ENCODE measurements around the gene GPRIN3.

Gene GPRIN3

DNA sequence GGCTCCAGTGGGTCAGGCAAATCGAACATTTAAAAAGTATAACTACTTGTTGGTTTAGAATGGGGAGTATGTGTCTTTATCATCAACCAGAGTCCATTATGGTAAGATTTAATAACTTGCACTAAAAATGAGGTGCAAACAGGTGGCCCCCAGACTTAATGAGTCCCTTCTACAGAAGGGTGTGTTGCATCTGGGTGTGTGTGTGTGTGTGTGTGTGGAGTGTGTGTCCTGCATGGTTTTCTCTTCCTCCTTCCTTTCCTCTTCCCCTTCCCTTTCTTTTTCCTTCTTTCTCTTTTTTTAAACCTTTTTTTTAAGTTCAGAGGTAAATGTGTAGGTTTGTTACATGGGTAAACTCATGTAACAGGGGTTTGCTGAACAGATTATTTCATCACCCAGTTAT lies 53.7 kb downstream of the GPRIN3 start:
- no peak for DNase-seq

DNA sequence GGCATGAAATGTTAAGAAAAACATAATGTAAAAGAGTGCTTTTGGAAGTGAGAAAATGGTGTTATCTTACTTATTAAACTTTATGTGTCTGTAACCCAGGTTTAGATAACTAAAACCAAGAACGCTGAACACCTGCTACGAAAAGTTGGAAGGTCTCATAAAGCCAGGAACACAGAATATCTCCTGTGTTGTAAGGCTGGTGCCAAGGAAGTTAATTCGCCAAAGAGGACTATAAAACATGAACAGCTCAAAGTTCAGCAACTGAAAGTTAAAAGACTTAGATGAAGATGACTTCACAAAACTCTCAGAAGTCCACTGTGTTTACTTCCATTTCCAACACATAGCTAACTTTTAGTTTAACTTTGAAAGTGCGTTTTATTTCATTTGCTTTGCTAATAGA lies 54.3 kb downstream of the GPRIN3 start:
- no peak for DNase-seq

DNA sequence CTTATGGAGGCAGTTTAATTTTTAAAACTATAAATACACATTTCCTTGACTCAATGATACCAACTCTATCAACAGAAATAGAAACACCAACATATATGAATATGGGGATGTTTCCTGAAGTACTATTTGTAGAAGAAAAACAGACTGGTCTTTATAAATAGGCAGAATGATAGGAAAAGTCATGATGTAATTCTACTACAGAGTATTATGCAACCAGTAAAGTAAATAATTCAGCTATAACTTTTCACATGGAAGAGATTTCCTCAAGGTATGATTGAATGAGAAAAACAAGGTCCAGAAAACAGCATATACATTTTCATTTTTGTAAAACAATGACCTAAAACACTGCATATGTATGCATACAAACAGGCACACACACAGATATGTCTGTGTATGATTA lies 56.2 kb downstream of the GPRIN3 start:
- DNase-seq = no peak

DNA sequence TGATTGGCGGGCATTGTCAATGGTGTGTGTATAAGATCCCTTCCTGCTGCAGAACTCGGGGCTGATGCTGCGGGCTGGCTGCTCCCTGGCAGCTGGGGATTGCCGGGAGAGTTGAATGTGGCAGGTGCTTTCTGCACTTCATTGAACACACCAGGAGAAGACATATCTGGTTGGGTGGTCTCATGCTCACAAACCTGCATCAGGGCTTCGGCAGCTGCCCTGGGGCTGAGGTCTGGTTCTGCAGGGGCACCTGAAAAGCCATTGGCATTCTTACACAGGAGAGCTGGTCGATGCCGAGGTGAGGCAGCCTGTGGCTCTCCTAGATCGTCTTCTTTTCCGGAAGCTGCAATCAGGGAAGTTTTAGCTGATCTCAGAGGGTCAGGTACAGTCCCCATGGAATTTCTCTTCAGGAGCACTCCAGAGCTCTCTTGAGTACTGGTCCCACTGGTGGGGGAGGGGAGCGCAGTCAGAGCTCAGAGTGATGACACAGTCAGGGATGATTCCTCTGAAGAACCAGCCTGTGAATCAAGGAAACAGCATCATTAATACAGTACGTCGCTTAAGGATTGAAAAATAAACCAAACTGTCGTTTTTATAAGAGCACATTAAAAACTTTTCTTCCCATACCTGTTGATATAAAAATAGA lies 57.8 kb downstream of the GPRIN3 start:
- DNase-seq = no peak

DNA sequence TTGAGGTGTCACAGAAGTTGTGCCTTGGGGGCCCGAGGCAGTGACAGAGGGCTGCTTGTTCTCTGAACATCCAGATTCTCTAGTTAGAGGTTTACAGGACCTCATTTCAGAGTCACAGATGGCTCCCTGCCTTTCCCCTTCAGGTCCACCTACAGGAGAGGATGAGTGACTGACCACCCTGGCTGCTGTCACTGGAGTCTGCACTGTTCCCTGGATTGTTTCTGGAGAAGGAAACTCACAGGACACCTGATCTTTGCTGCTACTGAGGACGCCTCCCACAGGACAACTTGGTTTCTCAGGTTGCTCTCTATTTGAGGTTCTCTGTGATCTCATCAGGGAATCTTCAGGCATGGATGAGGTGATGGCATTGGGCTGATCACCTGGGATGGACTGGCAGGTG lies 58.3 kb downstream of the GPRIN3 start:
- DNase-seq = no peak

DNA sequence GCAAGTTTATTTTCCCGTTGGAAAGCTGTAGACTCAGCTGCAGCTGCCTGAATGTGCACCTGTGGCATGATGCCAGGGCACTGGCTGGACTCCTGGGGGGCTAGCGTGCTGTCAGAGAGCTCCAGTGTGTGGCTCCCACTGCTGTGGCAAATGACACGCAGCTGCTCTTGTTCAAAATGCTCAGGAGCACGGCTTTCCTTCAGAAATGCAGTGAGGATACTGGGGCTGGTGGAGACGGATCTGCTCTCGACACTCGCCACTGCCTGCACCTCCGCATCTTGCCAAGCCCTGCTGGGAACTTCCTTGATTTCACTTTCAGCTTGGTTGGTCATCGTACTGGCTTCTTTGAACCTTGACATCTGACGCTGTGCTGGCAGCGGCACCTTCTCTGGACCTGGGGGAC lies 58.7 kb downstream of the GPRIN3 start:
- no peak for DNase-seq

DNA sequence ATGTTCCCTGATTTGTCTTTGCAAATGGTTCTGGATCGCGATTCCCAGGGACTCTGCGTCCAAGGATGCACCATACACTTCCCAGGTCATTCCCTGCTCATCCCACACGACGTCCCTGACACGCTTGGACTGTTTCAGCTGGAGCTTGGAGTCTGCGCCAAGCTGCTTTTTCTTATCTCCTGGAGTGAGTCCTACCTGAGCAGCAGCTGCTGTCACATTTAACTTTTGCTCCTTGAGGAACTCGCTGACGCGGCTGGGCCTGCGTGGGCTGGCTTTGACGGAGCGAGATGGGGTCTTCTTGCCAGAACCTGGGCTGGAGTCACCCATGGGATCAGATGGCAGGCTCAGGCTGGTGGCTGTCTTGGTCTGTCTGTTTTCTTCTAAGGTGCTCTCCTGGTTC lies 59.6 kb downstream of the GPRIN3 start:
- DNase-seq = no peak

DNA sequence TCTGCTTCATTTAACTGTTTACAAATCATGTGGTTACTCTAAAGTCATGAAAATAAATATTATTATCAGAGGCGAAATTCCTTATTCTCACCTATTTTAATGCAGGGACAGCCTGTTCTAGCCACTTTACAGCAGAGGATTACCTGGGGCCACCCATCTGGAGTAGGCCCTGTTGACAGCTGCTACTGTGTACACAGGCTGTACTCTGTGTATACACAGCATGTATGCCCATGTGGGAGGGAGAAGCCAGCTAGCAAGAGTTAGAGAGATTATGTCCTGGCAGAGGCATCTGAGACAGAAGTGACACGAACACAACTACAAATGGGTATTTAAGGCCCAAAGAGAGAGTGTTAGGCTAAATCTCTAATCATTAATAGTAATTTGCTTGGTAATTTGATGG lies 62.1 kb downstream of the GPRIN3 start:
- no peak for DNase-seq

DNA sequence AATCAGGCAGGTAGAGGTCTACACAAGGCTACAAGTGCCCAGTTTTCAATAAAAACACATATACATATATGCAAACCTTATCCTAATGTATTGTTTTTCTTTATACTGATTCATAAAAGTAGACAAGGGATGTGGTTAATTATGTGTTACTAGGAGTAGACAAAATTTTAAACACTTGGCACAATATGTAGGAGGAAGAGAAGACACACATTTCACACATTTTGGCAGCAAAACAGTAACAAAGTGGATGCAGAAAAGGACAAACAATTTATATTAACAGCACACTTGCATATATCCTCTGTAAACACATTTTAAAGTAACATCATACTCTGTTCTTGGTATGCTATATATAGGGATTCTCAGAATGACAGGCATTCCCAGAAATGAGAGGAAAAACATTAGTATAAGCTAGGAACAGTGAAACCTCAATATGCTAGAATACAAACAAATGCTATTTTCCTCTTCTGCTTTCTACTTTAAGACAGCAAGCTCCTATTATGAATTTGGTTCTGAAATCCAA lies 63.8 kb downstream of the GPRIN3 start:
- peak; percentile 9 for DNase-seq

DNA sequence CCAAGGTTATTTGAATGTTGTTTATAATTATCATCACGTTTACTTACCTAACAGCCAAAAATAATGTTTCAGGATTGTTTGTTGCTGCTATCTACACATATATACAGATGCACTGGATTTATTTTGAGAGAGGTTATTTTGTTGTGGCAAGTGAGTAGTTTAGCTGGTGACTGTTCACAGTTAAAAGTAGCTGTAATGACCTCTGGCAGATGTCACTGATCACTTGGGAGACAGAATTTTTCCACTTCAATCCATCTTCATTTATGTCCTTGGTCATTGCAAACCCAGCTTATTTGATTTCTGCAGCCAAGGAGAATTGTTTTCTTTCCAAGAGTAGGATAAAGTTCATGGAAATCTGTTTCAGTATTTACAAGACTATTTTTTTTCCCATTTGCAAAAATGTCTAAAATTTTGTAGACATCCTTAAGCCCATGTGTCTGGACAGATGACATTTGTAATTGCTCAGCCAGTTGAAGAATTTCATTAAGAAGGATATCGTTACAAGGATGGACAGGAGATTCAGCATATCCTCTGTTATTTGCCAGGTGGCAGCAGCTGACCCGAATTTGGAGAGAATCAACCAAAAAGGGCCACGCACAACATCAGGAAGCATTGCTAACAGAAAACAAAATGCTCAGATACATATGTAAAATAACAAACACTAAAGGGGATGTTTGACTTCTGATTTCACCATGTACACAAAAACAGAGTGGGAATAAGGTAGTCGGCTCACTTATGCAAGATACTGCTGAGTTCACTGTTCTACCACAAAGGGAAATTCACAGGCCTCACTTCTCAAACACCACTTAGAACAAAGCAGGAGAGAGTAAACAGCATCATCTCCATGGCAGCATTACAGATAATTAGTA lies 64.5 kb downstream of the GPRIN3 start:
- peak; percentile 42 for DNase-seq

DNA sequence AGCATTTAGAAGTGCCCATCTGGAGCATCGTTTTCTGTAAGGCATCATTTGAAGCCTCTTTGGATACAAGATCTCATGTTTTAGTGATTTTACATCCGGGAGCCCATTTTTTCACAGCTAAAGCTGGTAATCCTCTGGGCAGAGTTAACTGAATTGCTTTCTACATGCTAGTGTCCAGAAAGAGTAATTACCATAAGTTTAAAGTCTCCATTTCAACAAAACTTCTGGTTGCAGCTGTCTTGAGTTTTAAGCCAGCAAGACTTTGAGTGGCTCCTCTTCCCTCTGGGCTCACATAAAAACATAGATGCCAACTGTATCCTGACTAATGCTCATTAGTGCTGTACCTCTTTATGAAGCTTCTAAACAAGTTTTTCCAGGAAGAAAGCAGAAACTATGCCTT lies 65.4 kb downstream of the GPRIN3 start:
- DNase-seq = no peak

DNA sequence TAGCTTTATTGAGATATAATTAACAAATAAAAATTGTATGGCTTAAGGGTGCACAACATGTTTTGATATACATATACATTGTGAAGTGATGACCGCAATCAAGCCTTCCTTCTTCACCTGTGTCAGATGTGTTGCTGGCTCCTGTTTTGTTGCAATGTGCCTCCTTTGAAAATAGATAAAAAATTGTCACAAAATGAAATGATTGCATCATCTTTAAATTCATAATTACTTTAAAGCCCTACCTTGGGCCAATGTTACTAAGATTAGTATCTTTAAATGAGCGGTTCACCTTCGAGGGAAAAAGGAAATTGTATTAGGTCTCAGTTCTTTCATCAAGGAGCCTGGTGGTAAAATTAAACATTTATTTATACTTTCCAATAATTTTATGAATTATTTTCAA lies 77.3 kb downstream of the GPRIN3 start:
- no peak for DNase-seq

DNA sequence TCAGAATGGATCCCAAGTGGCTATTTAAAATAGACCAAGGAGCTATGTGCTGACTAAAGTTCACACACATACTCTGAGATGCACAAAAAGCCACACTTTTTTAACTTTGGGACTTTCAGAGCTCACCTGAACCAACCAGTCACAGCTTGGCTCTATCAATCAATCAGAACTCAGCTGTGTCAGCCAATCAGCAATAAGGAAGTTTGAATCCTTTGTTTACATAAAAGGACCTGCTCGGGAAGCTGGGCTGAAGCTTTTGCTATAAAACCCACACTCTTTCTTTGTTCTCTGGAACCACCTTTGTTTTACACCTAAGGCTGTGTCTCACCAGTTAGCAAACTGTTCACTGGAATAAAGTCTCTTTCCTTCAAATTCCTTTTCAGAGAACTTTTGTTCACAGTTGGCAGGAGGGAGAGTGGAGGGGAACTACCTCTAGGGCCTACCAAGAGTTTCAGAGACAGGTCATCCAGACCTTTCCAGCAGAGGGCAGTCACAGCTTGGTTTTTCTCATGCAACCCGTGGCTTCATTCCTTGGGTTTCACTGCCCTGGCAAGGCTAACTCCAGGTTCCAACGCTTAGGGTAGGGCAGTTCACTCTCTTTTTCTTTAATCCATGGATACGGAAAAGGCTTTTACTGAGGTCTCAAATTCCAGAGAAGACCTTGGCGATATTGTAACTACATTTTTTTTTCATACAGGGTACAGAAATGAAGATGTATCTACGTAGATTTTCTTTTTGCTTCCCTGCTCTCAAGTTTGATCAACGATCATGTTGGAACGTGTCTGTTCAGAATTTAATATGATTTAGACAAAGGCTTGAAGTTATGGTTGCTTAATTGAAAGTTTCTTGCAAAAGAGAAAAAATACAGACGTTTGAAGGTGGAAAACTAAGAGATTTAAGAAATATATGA lies 80.7 kb downstream of the GPRIN3 start:
- DNase-seq = peak; percentile 86

DNA sequence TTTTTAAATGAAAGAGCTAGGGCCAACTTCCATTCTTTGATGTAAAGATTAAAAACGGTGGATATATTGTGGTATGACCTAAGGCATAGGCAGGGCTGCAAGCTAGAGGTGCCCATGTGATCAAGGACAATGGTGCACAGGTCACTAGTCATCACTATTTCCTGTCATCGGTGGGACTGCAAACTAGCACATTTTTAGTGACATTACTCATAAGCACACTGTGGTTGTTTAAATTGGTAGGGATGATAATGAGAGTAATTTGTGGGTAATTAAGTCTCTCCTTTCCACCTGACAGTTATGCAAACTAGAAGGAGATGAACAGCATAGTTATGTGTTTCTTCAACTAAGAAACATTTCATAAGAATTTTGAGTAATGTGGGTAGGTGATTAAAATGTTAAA lies 85.4 kb downstream of the GPRIN3 start:
- DNase-seq = peak; percentile 61

DNA sequence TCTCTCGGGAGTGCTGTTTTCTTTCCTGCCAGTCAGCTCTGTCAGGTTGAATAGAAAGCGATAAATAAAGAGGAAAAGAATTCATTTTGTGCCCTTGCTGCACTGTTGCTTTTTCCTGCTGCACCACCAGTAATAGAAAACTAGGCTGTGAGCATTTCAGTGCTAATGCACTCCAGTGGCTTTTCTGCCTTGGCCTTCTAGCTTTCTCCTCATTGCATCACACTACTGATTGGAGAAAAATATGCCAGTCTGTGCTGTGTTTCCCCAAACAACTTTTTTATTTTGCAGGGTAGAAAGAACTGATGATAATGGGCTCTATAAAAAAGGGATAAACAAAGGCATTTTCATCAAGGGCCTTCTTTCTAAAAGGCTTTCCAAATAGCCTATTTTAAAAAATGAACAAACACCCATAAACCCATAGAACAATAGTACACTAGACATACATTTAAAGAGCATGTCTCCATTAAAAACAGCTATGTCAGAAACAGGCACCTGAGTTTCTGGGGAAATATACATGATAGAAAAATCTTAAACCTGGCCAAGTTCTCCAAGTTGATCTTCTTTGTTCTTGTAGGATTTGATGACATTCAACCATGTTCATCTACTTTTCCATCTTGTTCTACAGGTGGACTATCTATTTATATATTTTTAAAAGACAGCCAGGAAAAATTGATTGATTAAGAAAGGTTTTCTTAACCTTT lies 86.3 kb downstream of the GPRIN3 start:
- DNase-seq = no peak

DNA sequence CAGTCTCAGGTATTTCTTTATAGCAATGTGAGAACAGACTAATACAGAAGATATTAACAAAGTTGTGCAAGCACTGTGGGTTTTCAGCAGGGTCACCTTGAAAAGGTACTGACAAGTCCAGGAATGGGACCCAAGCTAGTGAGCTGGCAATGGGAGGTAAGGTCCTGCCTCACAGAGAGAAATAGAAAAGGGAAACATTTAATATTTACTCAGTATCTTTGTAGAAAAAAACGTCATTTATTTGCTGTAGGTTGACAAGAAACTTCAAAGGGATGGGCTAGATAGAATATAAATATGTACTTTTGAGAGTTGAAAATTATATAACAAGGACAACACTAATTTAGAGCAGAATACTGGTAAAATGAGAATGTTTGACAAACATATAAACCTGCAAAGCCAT lies 89.0 kb downstream of the GPRIN3 start:
- DNase-seq = no peak

DNA sequence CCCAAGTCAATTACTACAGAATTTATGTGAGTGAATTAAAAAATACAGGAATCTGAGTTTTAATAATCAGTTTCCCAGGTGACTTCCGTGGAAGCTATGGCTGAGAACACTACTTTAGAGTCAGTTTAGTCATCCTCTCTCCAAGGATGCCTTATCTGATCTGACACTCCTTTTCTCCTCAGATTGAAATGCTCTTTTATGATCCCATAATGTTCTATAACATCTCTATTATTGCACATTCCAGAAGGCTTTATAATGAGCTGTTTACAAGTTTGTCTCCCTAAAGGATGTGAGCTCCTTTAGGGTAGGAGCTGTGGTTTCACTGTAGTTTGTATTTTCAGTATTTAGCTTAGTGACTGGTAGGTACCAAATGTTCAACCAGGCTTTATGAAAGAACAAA lies 90.0 kb downstream of the GPRIN3 start:
- no peak for DNase-seq

DNA sequence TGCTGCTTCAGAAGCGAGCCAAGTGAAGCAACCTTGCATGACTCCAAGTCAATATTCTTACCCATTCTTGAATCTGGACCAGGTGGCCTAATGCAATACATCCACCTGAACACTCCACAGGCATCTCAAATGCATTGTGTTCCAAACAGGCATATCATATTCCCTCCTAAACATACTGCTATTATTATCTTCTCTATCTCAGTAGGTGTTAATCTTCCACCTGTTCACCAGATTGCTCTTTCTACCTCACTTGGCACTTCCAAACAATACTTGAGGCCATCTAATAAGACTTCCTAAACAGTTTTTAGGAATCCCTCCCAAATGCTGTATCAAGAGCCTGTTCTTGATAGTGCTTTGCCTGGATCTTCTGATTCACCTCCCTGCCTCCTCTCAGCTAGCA lies 90.7 kb downstream of the GPRIN3 start:
- no peak for DNase-seq

DNA sequence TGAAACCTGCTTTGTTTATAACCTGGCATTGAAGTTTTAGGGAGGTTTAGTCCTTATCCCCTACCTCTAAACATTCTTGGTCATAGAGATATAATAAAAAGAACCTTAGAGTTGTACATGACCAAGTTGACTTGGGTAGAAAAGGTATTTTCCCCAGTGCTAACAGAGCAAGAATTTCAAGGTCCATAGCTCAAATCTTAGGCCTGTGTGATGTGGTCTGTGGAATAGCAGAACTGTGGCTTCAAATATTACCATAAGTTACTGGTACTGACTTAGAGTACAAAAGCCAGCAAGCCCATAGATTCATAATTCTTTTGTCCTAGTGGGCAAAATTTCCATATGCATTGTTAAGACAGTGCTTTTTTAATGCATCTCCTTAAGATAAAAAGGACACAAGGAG lies 91.2 kb downstream of the GPRIN3 start:
- DNase-seq = no peak

DNA sequence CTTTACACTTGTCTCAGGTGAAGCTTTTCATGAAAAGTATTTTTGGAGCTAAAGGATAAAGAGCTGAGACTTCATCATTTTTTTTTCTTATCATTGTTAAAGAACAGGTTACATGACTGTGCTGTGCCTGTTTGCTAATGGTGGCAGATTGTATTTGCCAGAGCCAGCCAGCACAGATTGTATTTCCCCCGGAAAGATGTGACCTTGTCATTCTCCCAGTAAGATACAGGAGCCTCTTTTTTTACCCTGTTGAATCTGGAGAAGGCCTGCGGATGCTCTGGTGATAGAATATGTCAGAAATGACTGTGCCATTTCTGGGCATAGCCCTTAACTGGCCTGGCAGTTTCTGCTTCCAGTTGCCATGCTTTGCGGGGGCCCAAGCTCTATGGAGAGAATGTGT lies 91.9 kb downstream of the GPRIN3 start:
- no peak for DNase-seq

DNA sequence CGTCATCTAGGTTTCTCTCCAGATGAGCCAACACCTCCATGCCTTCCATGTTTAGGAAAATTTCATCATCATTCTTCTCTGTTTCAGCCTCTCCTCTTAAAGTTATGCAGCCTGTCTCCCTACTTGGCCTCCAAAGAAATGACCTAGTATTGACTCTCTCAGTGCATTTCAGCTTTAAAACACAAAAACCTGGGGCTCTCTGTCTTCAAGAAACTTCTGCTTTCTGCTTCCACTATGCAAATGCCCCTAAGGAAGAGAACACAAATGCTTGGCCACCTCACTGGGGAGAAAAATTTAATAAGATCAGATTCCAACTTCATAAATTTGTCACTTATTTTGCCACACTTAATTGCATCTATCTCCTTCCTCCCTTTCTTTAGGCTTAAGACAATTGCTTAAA lies 93.3 kb downstream of the GPRIN3 start:
- DNase-seq = no peak

DNA sequence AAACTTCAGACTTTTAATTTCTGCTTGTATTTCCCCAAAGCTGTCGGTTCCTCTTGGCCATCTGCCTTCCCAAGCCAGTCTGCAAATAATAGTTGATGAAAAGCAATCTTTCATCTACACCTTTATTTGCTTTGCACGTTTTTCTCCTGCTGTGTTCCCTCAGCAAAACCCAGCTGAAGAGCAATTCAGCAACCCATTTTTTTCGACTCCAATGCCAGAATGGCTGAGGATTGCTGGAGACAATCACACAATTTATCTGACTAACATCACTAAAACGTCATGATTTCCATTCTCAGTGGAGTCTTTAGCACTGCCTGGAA lies 94.3 kb downstream of the GPRIN3 start:
- no peak for DNase-seq

All from activated CD4-positive, alpha-beta T cell treated with anti-CD3 and anti-CD28 coated beads, Interleukin-2, Interleukin-6, amounts not matched to agents 100 ng/mL and 50 ng/mL, durations not matched to agents 16 hours and 8 hours (primary cell).